ENCODE results near the gene NTRK2.

GRCh38 chr9:84778570-84778969 is 109.0 kb downstream of the NTRK2 start:
- TF ChIP-seq CTCF (IDR thresholded peaks at IDR 0.05) (no peak), POLR2A (IDR thresholded peaks at IDR 0.05) (no peak)
